ENCODE data around the gene ADGRG1. TPM values are rescaled to one million over a fixed set of nuclear protein-coding genes. Genes with fewer than 3 reads are reported as not detected.
"Not testable (repeated sequence)": the region's sequence is repeated elsewhere in the genome, so short reads cannot be mapped to it uniquely, and the experiment has no call there.

ADGRG1 gene
- total RNA-seq, 1 donor from 2014 or later: 97.7 TPM

- intact Hi-C loops (cut with DNase I): no loop called here
- H3K27me3 ChIP-seq: no peaks in the 10 kb centered on the region
- H3K27ac ChIP-seq: no peak overlapping the region
- no peak for DNase-seq (ENCODE audit: extremely low spot score in 2 of 2)
- no peaks in the 10 kb centered on the region for H3K9me3 ChIP-seq
- no peaks in the 10 kb centered on the region for H3K36me3 ChIP-seq
- H3K4me1 ChIP-seq: no peaks in the 10 kb centered on the region
- no peak for TF ChIP-seq POLR2AphosphoS5 (IDR thresholded peaks at IDR 0.05; ENCODE audit: insufficient read depth in 1 of 2, low read depth in 1 of 2)
- TF ChIP-seq POLR2A (IDR thresholded peaks at IDR 0.05): no peak
- no peak for TF ChIP-seq CTCF (IDR thresholded peaks at IDR 0.05)
- H3K4me3 ChIP-seq: no peak overlapping the region
These were observed 78.9 kb downstream of the ADGRG1 start for GRCh38 chr16:57707331-57707730.

- H3K9me3 ChIP-seq: no peaks in the 10 kb centered on the region
- intact Hi-C loops (cut with DNase I): no loop called here
- H3K4me1 ChIP-seq: no peaks in the 10 kb centered on the region
- TF ChIP-seq POLR2AphosphoS5 (IDR thresholded peaks at IDR 0.05; ENCODE audit: insufficient read depth in 1 of 2, low read depth in 1 of 2): no peak
- TF ChIP-seq CTCF (IDR thresholded peaks at IDR 0.05): no peak
- TF ChIP-seq POLR2A (IDR thresholded peaks at IDR 0.05): no peak
- DNase-seq (ENCODE audit: extremely low spot score in 2 of 2): no peak
- H3K27me3 ChIP-seq: no peaks in the 10 kb centered on the region
- no peaks in the 10 kb centered on the region for H3K36me3 ChIP-seq
- no peak overlapping the region for H3K27ac ChIP-seq
- H3K4me3 ChIP-seq: no peak overlapping the region
These were observed 79.7 kb downstream of the ADGRG1 start for GRCh38 chr16:57708168-57708567.

- Histone ChIP-seq H3K27me3 (no peaks in the 10 kb centered on the region), H3K9me3 (no peaks in the 10 kb centered on the region), H3K36me3 (no peaks in the 10 kb centered on the region), H3K4me1 (no peaks in the 10 kb centered on the region), H3K4me3 (no peak overlapping the region), H3K27ac (no peak overlapping the region)
- no peak for DNase-seq (ENCODE audit: extremely low spot score in 2 of 2)
- no peak for TF ChIP-seq POLR2AphosphoS5 (IDR thresholded peaks at IDR 0.05; ENCODE audit: insufficient read depth in 1 of 2, low read depth in 1 of 2)
- TF ChIP-seq POLR2A (IDR thresholded peaks at IDR 0.05): no peak
- TF ChIP-seq CTCF (IDR thresholded peaks at IDR 0.05): no peak
- intact Hi-C loops (cut with DNase I): no loop called here
These were observed 81.2 kb downstream of the ADGRG1 start for GRCh38 chr16:57709663-57710062.

GRCh38 chr16:57711346-57711745 is 82.9 kb downstream of the ADGRG1 start:
- intact Hi-C loops (cut with DNase I): no loop called here
- Histone ChIP-seq H3K27ac (no peak overlapping the region), H3K4me1 (no peaks in the 10 kb centered on the region), H3K4me3 (no peak overlapping the region), H3K36me3 (no peaks in the 10 kb centered on the region), H3K9me3 (no peaks in the 10 kb centered on the region), H3K27me3 (no peaks in the 10 kb centered on the region)
- TF ChIP-seq POLR2A (IDR thresholded peaks at IDR 0.05): no peak
- TF ChIP-seq CTCF (IDR thresholded peaks at IDR 0.05): no peak
- TF ChIP-seq POLR2AphosphoS5 (IDR thresholded peaks at IDR 0.05; ENCODE audit: insufficient read depth in 1 of 2, low read depth in 1 of 2): no peak
- DNase-seq (ENCODE audit: extremely low spot score in 2 of 2): no peak

GRCh38 chr16:57711993-57712392 is 83.6 kb downstream of the ADGRG1 start:
- no peak for TF ChIP-seq POLR2A (IDR thresholded peaks at IDR 0.05)
- TF ChIP-seq CTCF (IDR thresholded peaks at IDR 0.05): no peak
- no peak for TF ChIP-seq POLR2AphosphoS5 (IDR thresholded peaks at IDR 0.05; ENCODE audit: insufficient read depth in 1 of 2, low read depth in 1 of 2)
- Histone ChIP-seq H3K4me3 (no peak overlapping the region), H3K36me3 (no peaks in the 10 kb centered on the region), H3K9me3 (no peaks in the 10 kb centered on the region), H3K27ac (no peak overlapping the region), H3K4me1 (no peaks in the 10 kb centered on the region), H3K27me3 (no peaks in the 10 kb centered on the region)
- intact Hi-C loops (cut with DNase I): no loop called here
- DNase-seq (ENCODE audit: extremely low spot score in 2 of 2): no peak

GRCh38 chr16:57712569-57712968 is 84.1 kb downstream of the ADGRG1 start:
- DNase-seq (ENCODE audit: extremely low spot score in 2 of 2); H3K9me3 ChIP-seq; H3K27ac ChIP-seq; H3K4me1 ChIP-seq; H3K27me3 ChIP-seq; H3K36me3 ChIP-seq; intact Hi-C loops (cut with DNase I); H3K4me3 ChIP-seq: not testable (repeated sequence)

All from vagina (tissue), 2 donors.